ENCODE results near the gene CC2D2A.

DNA sequence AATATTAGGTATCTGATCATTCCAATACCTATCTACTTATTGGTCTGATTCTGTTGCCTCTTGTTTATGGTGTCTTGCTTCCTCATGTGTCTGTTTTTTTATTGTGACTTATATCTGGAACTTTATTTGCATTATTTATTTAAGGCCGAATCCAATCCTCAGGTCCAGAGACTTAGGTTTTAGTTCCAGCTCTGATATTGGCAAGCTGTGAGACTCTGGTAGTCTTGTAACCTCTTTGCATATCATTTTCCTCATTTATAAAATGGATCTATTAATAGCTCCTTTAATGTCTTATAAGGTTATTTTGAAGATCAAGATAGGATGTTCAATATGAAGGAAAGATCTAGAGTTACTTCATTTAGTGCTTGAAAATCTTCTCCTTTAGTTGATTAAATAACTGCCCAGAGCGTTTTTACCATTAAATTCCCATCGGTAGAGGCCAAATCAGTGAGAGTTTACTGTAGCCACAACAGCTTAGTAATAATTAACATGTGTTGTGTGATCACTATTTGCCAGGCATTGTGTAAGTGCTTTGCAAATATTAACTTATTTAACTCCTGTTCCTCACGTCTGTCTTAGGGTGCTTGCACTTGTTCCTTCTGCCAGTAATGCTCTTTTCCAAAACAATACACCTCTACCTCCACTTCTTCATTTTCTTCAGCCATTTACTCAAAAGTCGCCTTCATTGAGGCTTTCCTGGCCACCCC is 82.2 kb downstream of the CC2D2A start:
- TF ChIP-seq GATA2 (IDR thresholded peaks at IDR 0.05; ENCODE audit: low read depth, low read length) (no peak), GATA3 (IDR thresholded peaks at IDR 0.05; ENCODE audit: low read depth, low read length) (no peak)
